IMR-90 (cell line): ENCODE measurements around the gene ZBTB24. TPM values are rescaled to one million over a fixed set of nuclear protein-coding genes. Genes with fewer than 3 reads are reported as not detected.
A peak's percentile ranks its signal among the peaks of the same experiment; 100 is the strongest.

Experiments
- ATAC-seq: fragments of 200-7000 bp; cut with Tn5 transposase; 2 replicates; pipeline ENCODE4 v1.9.1; 2020; ENCODE audit warnings: low read depth, mild to moderate bottlenecking, moderate library complexity
- BruUV-seq: library from RNA; stranded (reverse); fragments of 400-500 nt; replicated peaks from 2 replicates; lab custom pipeline; 2021; lab: Mats Ljungman, UMichigan
- CTCF ChIA-PET: fragments of 300-600 bp; formaldehyde crosslinking; extraction: SDS; loops from one replicate; lab custom pipeline; 2021; ENCODE audit warnings: antibody characterized with exemption; lab: Yijun Ruan, JAX
- POLR2A ChIA-PET: fragments of 300-600 bp; sonication (Branson Sonifier 250); formaldehyde crosslinking; loops from one replicate; lab custom pipeline; 2022; ENCODE audit warnings: antibody characterized with exemption; ENCODE audit not compliant: unreplicated experiment; lab: Charles Lee
- DNase-seq: peaks from one replicate; pipeline ENCODE4 v3.0.0; 2013
- H2AFZ ChIP-seq: replicated peaks from 2 replicates; pipeline ENCODE3; 2013; ENCODE audit warnings: low read length, mild to moderate bottlenecking; ENCODE audit not compliant: poor library complexity
- H2AK5ac ChIP-seq: 2 replicates; pipeline ENCODE4 v1.6.1; 2013; ENCODE audit warnings: low read depth, low read length, inconsistent platforms
- H2AK9ac ChIP-seq: replicated peaks from 2 replicates; pipeline ENCODE3; 2013; ENCODE audit warnings: mild to moderate bottlenecking, low read depth, low read length, moderate library complexity; ENCODE audit not compliant: poor library complexity
- H2BK120ac ChIP-seq: 2 replicates; pipeline ENCODE4 v1.6.1; 2013; ENCODE audit warnings: low read depth, low read length, inconsistent platforms
- H2BK15ac ChIP-seq: 3 replicates; pipeline ENCODE4 v1.6.1; 2013; ENCODE audit warnings: low read depth, low read length, inconsistent platforms
- H2BK20ac ChIP-seq: 2 replicates; pipeline ENCODE4 v1.6.1; 2013; ENCODE audit warnings: low read depth, mild to moderate bottlenecking, inconsistent platforms, low read length, moderate library complexity
- H2BK5ac ChIP-seq: 2 replicates; pipeline ENCODE4 v1.6.1; 2013; ENCODE audit warnings: mild to moderate bottlenecking, low read depth, low read length, inconsistent platforms; ENCODE audit not compliant: poor library complexity, severe bottlenecking
- H3K14ac ChIP-seq: replicated peaks from 2 replicates; pipeline ENCODE4 v1.6.1; 2013; ENCODE audit warnings: low read depth, low read length, inconsistent platforms
- H3K18ac ChIP-seq: 2 replicates; pipeline ENCODE4 v1.6.1; 2013; ENCODE audit warnings: low read depth, low read length, control low read depth
- H3K23ac ChIP-seq: 2 replicates; pipeline ENCODE4 v1.6.1; 2013; ENCODE audit warnings: low read depth, low read length, inconsistent platforms
- H3K27ac ChIP-seq: 2 replicates; pipeline ENCODE4 v1.5.1; 2013; ENCODE audit warnings: mild to moderate bottlenecking, control low read depth, low read length; ENCODE audit not compliant: insufficient read depth
- H3K27me3 ChIP-seq: 2 replicates; pipeline ENCODE4 v1.6.1; 2013; ENCODE audit warnings: low read length; ENCODE audit not compliant: control insufficient read depth, insufficient read depth
- H3K36me3 ChIP-seq: 2 replicates; pipeline ENCODE4 v1.6.1; 2013; ENCODE audit warnings: low read length, mixed read lengths; ENCODE audit not compliant: control insufficient read depth, insufficient read depth
- H3K4ac ChIP-seq: 2 replicates; pipeline ENCODE4 v1.6.1; 2013; ENCODE audit warnings: low read depth, low read length, inconsistent platforms
- H3K4me1 ChIP-seq: 2 replicates; pipeline ENCODE4 v1.6.1; 2013; ENCODE audit warnings: low read length, mixed read lengths; ENCODE audit not compliant: control insufficient read depth, insufficient read depth
- H3K4me2 ChIP-seq: 2 replicates; pipeline ENCODE4 v1.6.1; 2013; ENCODE audit warnings: low read depth, mild to moderate bottlenecking, control low read depth, low read length, moderate library complexity
- H3K4me3 ChIP-seq: 2 replicates; pipeline ENCODE4 v1.5.1; 2013; ENCODE audit warnings: low read depth, mild to moderate bottlenecking, control low read depth, low read length, moderate library complexity; ENCODE audit not compliant: insufficient read depth
- H3K56ac ChIP-seq: 2 replicates; pipeline ENCODE4 v1.6.1; 2013; ENCODE audit warnings: low read length, inconsistent platforms; ENCODE audit not compliant: insufficient read depth; ENCODE audit errors: extremely low read depth
- H3K79me1 ChIP-seq, 2 experiments: 2 replicates each; pipeline ENCODE4 v1.6.1; 2013; ENCODE audit warnings: low read length in 2 of 2, inconsistent platforms in 1 of 2, low read depth in 1 of 2
- H3K9ac ChIP-seq: 2 replicates; pipeline ENCODE4 v1.6.1; 2013; ENCODE audit warnings: low read depth, low read length, control low read depth
- H3K9me1 ChIP-seq: 2 replicates; pipeline ENCODE4 v1.6.1; 2013; ENCODE audit warnings: low read length, inconsistent platforms; ENCODE audit not compliant: insufficient read depth
- H3K9me3 ChIP-seq: 2 replicates; pipeline ENCODE4 v1.6.1; 2013; ENCODE audit warnings: low read length; ENCODE audit not compliant: control insufficient read depth, insufficient read depth
- H4K20me1 ChIP-seq: 2 replicates; pipeline ENCODE4 v1.6.1; 2013; ENCODE audit warnings: low read length, inconsistent platforms; ENCODE audit not compliant: insufficient read depth
- H4K5ac ChIP-seq: 2 replicates; pipeline ENCODE4 v1.6.1; 2013; ENCODE audit warnings: mild to moderate bottlenecking, low read depth, low read length, control low read depth
- H4K8ac ChIP-seq, 2 experiments: 2 replicates each; pipeline ENCODE4 v1.6.1; 2013; ENCODE audit warnings: low read depth in 2 of 2, low read length in 2 of 2, control low read depth in 1 of 2, inconsistent platforms in 1 of 2
- H4K91ac ChIP-seq: 2 replicates; pipeline ENCODE4 v1.6.1; 2013; ENCODE audit warnings: low read depth, low read length, inconsistent platforms; ENCODE audit not compliant: insufficient read depth
- CEBPB ChIP-seq: IDR thresholded peaks from 2 replicates; pipeline ENCODE4 v1.6.1; 2012; ENCODE audit warnings: low read depth, low read length, improper control_type of control experiment
- ELK1 ChIP-seq: fragments of 150-350 bp; IDR thresholded peaks from 2 replicates; pipeline ENCODE4 v1.6.1; 2016; ENCODE audit warnings: low read depth, mild to moderate bottlenecking, low read length, moderate library complexity, borderline replicate concordance
- FOS ChIP-seq: fragments of 150-350 bp; IDR thresholded peaks from 2 replicates; pipeline ENCODE4 v1.6.1; 2016; ENCODE audit warnings: low read depth, low read length
- MAFK ChIP-seq: IDR thresholded peaks from 2 replicates; pipeline ENCODE4 v1.6.1; 2012; ENCODE audit warnings: low read depth, low read length, improper control_type of control experiment
- POLR2A ChIP-seq: IDR thresholded peaks from 2 replicates; pipeline ENCODE4 v1.6.1; 2012; ENCODE audit warnings: mild to moderate bottlenecking, low read depth, low read length
- RAD21 ChIP-seq: IDR thresholded peaks from 2 replicates; pipeline ENCODE4 v1.6.1; 2012; ENCODE audit warnings: low read length, improper control_type of control experiment
- RCOR1 ChIP-seq: IDR thresholded peaks from 2 replicates; pipeline ENCODE4 v1.6.1; 2012; ENCODE audit warnings: mild to moderate bottlenecking, low read length, improper control_type of control experiment; ENCODE audit not compliant: insufficient replicate concordance
- RFX5 ChIP-seq: IDR thresholded peaks from 2 replicates; pipeline ENCODE4 v1.8.0; 2012; ENCODE audit warnings: low read depth, mild to moderate bottlenecking, low read length, moderate library complexity
- SMC3 ChIP-seq: fragments of 150-350 bp; IDR thresholded peaks from 2 replicates; pipeline ENCODE4 v1.6.1; 2016; ENCODE audit warnings: low read depth, mild to moderate bottlenecking, antibody characterized with exemption, low read length, moderate library complexity
- WGBS, 2 experiments: methylation state at CpG; one replicate each; pipeline versions ENCODE4 v1.1.5 to v1.1.7; 2013; ENCODE audit warnings: missing lambda C conversion rate in 2 of 2; ENCODE audit not compliant: insufficient read length in 1 of 2; ENCODE audit errors: extremely low coverage in 2 of 2; 5-methylcytosine and 5-hydroxymethylcytosine counted together
- dilution Hi-C: fragments of 300-500 bp; cut with HindIII; formaldehyde crosslinking; loops from one replicate; pipeline ENCODE4 v1.14.3; 2018; ENCODE audit warnings: low sequenced_read_pairs; ENCODE audit not compliant: unreplicated experiment
- in situ Hi-C: fragments of 300-500 bp; cut with MboI; formaldehyde crosslinking; loops from 3 replicates; pipeline ENCODE4 v1.14.3; 2019; ENCODE audit warnings: low sequenced_read_pairs, inconsistent platforms, mixed read lengths
- intact Hi-C: fragments of 100-400 bp; cut with micrococcal nuclease; formaldehyde crosslinking; loops from 2 replicates; pipeline ENCODE4 v1.10.0; 2022
- polyA plus RNA-seq, 3 experiments: library from polyadenylated mRNA; depleted of rRNA; stranded (reverse); fragments of >200 nt; gene quantifications; 2 replicates each; pipeline ENCODE4 v1.2.3, GENCODE V29; 2012; ENCODE audit warnings: low replicate concordance in 1 of 3
- total RNA-seq: library from RNA; depleted of rRNA; stranded (reverse); fragments of >200 nt; gene quantifications from 2 replicates; pipeline ENCODE4 v1.2.3, GENCODE V29; 2012
- TF ChIP-seq, protein P1 (sequence below): fragments of 150-350 bp; IDR thresholded peaks from 2 replicates; pipeline ENCODE4 v1.6.1; 2017; ENCODE audit warnings: mild to moderate bottlenecking, antibody characterized with exemption, low read length, low read depth
- TF ChIP-seq, protein P2 (sequence below): conservative IDR thresholded peaks from 2 replicates; pipeline ENCODE4 v1.5.1; 2012; ENCODE audit warnings: mild to moderate bottlenecking, low read depth, low read length, improper control_type of control experiment

ZBTB24 gene
- total and polyA plus RNA-seq, 2 of the 4 experiments (the other 2 are of a cell fraction): 2.3 to 7.9 TPM

GRCh38 chr6:109526905-109527628 lies 44.0 kb upstream of the ZBTB24 start:
- POLR2A ChIA-PET: interaction anchor here (0.7 kb wide), 1 partner anchor 258 kb away, joined by 3 read pairs; no protein-coding TSS in a partner anchor
- 43% methylated on average over 1 of the region's 7 CpGs; no CpG with 5 or more reads in 1 of the 2 experiments for WGBS, 2 experiments
- no peak overlapping the region for H4K8ac ChIP-seq
- H3K4me1 ChIP-seq: no peaks in the 10 kb centered on the region
- H3K9me3 ChIP-seq: no peaks in the 10 kb centered on the region
- CTCF ChIA-PET: interaction anchor here (1.5 kb wide), 1 partner anchor 513 kb away, joined by 5 read pairs; no protein-coding TSS in a partner anchor
- no peak overlapping the region for H3K14ac ChIP-seq
- BruUV-seq: no TSS peak
- in situ Hi-C loops: loop anchor here (5.0 to 10.0 kb wide), 3 partner anchors 165 to 858 kb away; partner anchors contain the start of genes AK9 and FIG4
- no peak overlapping the region for H3K27ac ChIP-seq
- no peak overlapping the region for H3K9ac ChIP-seq
- H3K4me2 ChIP-seq: no peak overlapping the region
- no peak overlapping the region for H2AK9ac ChIP-seq
- H4K91ac ChIP-seq: no peak overlapping the region
- dilution Hi-C loops: no loop called here
- no peak overlapping the region for H3K4me3 ChIP-seq
- no peaks in the 10 kb centered on the region for H3K36me3 ChIP-seq
- no peak overlapping the region for H3K4ac ChIP-seq
- no peak overlapping the region for H2BK5ac ChIP-seq
- peak overlapping the region; percentile 76 for H2AFZ ChIP-seq
- peaks cover 5% of the 10 kb centered on the region; the same call in 1 of the 2 replicates for H3K27me3 ChIP-seq
- no peaks in the 10 kb centered on the region for H4K20me1 ChIP-seq
- no peaks in the 10 kb centered on the region for H3K79me1 ChIP-seq
- no peak overlapping the region for H4K5ac ChIP-seq
- no peak overlapping the region for H3K18ac ChIP-seq
- no peak overlapping the region for H3K56ac ChIP-seq
- no peak overlapping the region for H2BK20ac ChIP-seq
- DNase-seq (peak; percentile 69), ATAC-seq (peak; percentile 91)
- intact Hi-C loops: loop anchor here (1.0 to 5.0 kb wide), 5 partner anchors 165 to 864 kb away; partner anchors contain the start of genes AK9 and FIG4
- no peak overlapping the region for H2BK120ac ChIP-seq
- no peak overlapping the region for H2AK5ac ChIP-seq
- no peak overlapping the region for H2BK15ac ChIP-seq
- TF ChIP-seq RFX5 (no peak), FOS (no peak), SMC3 (peak; percentile 66), RCOR1 (no peak), POLR2A (no peak), MAFK (no peak), RAD21 (peak; percentile 76), CEBPB (no peak), ELK1 (no peak)
- TF ChIP-seq, protein P1, sequence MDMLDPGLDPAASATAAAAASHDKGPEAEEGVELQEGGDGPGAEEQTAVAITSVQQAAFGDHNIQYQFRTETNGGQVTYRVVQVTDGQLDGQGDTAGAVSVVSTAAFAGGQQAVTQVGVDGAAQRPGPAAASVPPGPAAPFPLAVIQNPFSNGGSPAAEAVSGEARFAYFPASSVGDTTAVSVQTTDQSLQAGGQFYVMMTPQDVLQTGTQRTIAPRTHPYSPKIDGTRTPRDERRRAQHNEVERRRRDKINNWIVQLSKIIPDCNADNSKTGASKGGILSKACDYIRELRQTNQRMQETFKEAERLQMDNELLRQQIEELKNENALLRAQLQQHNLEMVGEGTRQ: no peak
- TF ChIP-seq, protein P2, sequence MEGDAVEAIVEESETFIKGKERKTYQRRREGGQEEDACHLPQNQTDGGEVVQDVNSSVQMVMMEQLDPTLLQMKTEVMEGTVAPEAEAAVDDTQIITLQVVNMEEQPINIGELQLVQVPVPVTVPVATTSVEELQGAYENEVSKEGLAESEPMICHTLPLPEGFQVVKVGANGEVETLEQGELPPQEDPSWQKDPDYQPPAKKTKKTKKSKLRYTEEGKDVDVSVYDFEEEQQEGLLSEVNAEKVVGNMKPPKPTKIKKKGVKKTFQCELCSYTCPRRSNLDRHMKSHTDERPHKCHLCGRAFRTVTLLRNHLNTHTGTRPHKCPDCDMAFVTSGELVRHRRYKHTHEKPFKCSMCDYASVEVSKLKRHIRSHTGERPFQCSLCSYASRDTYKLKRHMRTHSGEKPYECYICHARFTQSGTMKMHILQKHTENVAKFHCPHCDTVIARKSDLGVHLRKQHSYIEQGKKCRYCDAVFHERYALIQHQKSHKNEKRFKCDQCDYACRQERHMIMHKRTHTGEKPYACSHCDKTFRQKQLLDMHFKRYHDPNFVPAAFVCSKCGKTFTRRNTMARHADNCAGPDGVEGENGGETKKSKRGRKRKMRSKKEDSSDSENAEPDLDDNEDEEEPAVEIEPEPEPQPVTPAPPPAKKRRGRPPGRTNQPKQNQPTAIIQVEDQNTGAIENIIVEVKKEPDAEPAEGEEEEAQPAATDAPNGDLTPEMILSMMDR: peak; percentile 68
- H3K9me1 ChIP-seq: no peaks in the 10 kb centered on the region
- no peak overlapping the region for H3K23ac ChIP-seq
